Prostate gland (tissue), 2 donors: ENCODE results near the gene OR51A2. TPM values are rescaled to one million over a fixed set of nuclear protein-coding genes. Genes with fewer than 3 reads are reported as not detected.

Experiments used
- DNase-seq: peaks from one replicate; pipeline ENCODE4 v3.0.0-alpha.2; 2019; ENCODE audit warnings: low spot score
- H3K27ac ChIP-seq, 2 donors: fragments of 200-600 bp; sonication (generic); 2 replicates each; pipeline ENCODE4 v1.5.1; 2017 to 2019
- H3K27me3 ChIP-seq: fragments of 200-600 bp; sonication (generic); replicated peaks from 2 replicates; pipeline ENCODE4 v1.5.1; 2019; ENCODE audit not compliant: insufficient read depth
- H3K36me3 ChIP-seq, 2 donors: fragments of 200-600 bp; sonication (generic); 1 replicate in 1 of 2; 2 replicates in 1 of 2; pipeline versions ENCODE4 v1.5.1 to v1.8.1; 2017 to 2019
- H3K4me1 ChIP-seq: fragments of 200-600 bp; sonication (generic); replicated peaks from 2 replicates; pipeline ENCODE4 v1.5.1; 2019
- H3K4me3 ChIP-seq, 2 donors: fragments of 200-600 bp; sonication (generic); 2 replicates each; pipeline ENCODE4 v1.5.1; 2017 to 2019
- H3K9me3 ChIP-seq: fragments of 200-600 bp; sonication (generic); 2 replicates; pipeline ENCODE4 v1.5.1; 2017
- CTCF ChIP-seq, 4 experiments: fragments of 200-600 bp in 2 of 4; fragments of 450-650 bp in 2 of 4; sonication (generic) in 2 of 4; IDR thresholded peaks; 1 replicate in 3 of 4; 2 replicates in 1 of 4; pipeline ENCODE4 v1.5.1; 2016 to 2019; ENCODE audit warnings: antibody characterized with exemption in 4 of 4, mild to moderate bottlenecking in 2 of 4, moderate library complexity in 2 of 4
- POLR2A ChIP-seq: fragments of 450-650 bp; IDR thresholded peaks from one replicate; pipeline ENCODE4 v1.6.1; 2016; ENCODE audit warnings: antibody characterized with exemption, mild to moderate bottlenecking
- POLR2AphosphoS5 ChIP-seq: sonication (generic); formaldehyde crosslinking; IDR thresholded peaks from one replicate; pipeline ENCODE4 v1.6.1; 2017; ENCODE audit warnings: antibody characterized with exemption
- WGBS: methylation state at CpG from one replicate; pipeline ENCODE4 v1.1.5; 2018; 5-methylcytosine and 5-hydroxymethylcytosine counted together
- intact Hi-C: fragments of 100-400 bp; cut with DNase I; formaldehyde crosslinking; loops from one replicate; pipeline ENCODE4 v1.14.2; 2022
- total RNA-seq, 2 donors: library from RNA; depleted of rRNA; stranded (reverse); fragments of >200 nt; gene quantifications; one replicate each; pipeline ENCODE4 v1.1.0, GENCODE V29; 2016

OR51A2 gene
- total RNA-seq, 2 donors from 2014 or later, result not detected

- Histone ChIP-seq H3K4me3 (no peak within 1 kb of the TSS), H3K36me3 (no peaks in the 10 kb centered on the region), H3K9me3 (no peaks in the 10 kb centered on the region), H3K4me1 (no peaks in the 10 kb centered on the region), H3K27me3 (no peaks in the 10 kb centered on the region), H3K27ac (no peak within 1 kb of the TSS)
- intact Hi-C loops, result no loop called here
- TF ChIP-seq POLR2AphosphoS5, result no peak
- TF ChIP-seq POLR2A, result no peak
- no peak for TF ChIP-seq CTCF (IDR thresholded peaks at IDR 0.05)
- 83% methylated on average over 1 of the region's 1 CpG for WGBS
- no peak for DNase-seq
Measured at GRCh38 chr11:4924239-4924638, 31.3 kb downstream of the OR51A2 start, which contains the start of gene OR51G1. Gene OR51G1, minus strand, starts transcription at chr11:4924339. Its CDS starts 0 bp downstream, at chr11:4924339.

- Histone ChIP-seq H3K9me3 (no peaks in the 10 kb centered on the region), H3K27me3 (no peaks in the 10 kb centered on the region), H3K4me1 (no peaks in the 10 kb centered on the region), H3K4me3 (no peak overlapping the region), H3K36me3 (no peaks in the 10 kb centered on the region), H3K27ac (no peak overlapping the region)
- TF ChIP-seq POLR2A, result no peak
- TF ChIP-seq POLR2AphosphoS5, result no peak
- no peak for TF ChIP-seq CTCF (IDR thresholded peaks at IDR 0.05)
- intact Hi-C loops, result no loop called here
- WGBS, result 51% methylated on average over 1 of the region's 1 CpG
- DNase-seq, result no peak
Measured at GRCh38 chr11:4922304-4922703, 33.2 kb downstream of the OR51A2 start.

GRCh38 chr11:4921796-4922195 lies 33.7 kb downstream of the OR51A2 start:
- H3K36me3 ChIP-seq, result no peaks in the 10 kb centered on the region
- H3K9me3 ChIP-seq, result no peaks in the 10 kb centered on the region
- intact Hi-C loops, result no loop called here
- no peak overlapping the region for H3K4me3 ChIP-seq
- 62% methylated on average over 1 of the region's 1 CpG for WGBS
- no peak for DNase-seq
- no peaks in the 10 kb centered on the region for H3K4me1 ChIP-seq
- no peak overlapping the region for H3K27ac ChIP-seq
- H3K27me3 ChIP-seq, result no peaks in the 10 kb centered on the region
- TF ChIP-seq CTCF (IDR thresholded peaks at IDR 0.05) (no peak), POLR2AphosphoS5 (no peak), POLR2A (no peak)

GRCh38 chr11:4919250-4919649 lies 36.3 kb downstream of the OR51A2 start, which contains the start of gene OR51G2:
Gene OR51G2, minus strand, starts transcription at chr11:4919350. Its CDS starts 3,687 bp downstream, at chr11:4915663.
- no peaks in the 10 kb centered on the region for H3K9me3 ChIP-seq
- no peak for DNase-seq
- TF ChIP-seq POLR2A (no peak), CTCF (IDR thresholded peaks at IDR 0.05) (no peak), POLR2AphosphoS5 (no peak)
- no peak within 1 kb of the TSS for H3K4me3 ChIP-seq
- no peaks in the 10 kb centered on the region for H3K36me3 ChIP-seq
- intact Hi-C loops, result no loop called here
- H3K27me3 ChIP-seq, result no peaks in the 10 kb centered on the region
- no peaks in the 10 kb centered on the region for H3K4me1 ChIP-seq
- no peak within 1 kb of the TSS for H3K27ac ChIP-seq
- 96% methylated on average over 4 of the region's 4 CpGs for WGBS

GRCh38 chr11:4916581-4916980 lies 38.9 kb downstream of the OR51A2 start:
- Histone ChIP-seq H3K36me3 (no peaks in the 10 kb centered on the region), H3K27me3 (no peaks in the 10 kb centered on the region), H3K4me3 (no peak overlapping the region), H3K9me3 (no peaks in the 10 kb centered on the region), H3K27ac (no peak overlapping the region), H3K4me1 (no peaks in the 10 kb centered on the region)
- DNase-seq, result no peak
- TF ChIP-seq POLR2AphosphoS5 (no peak), POLR2A (no peak), CTCF (IDR thresholded peaks at IDR 0.05) (no peak)
- intact Hi-C loops, result no loop called here
